ENCODE measurements around the gene GBX2. TPM values are rescaled to one million over a fixed set of nuclear protein-coding genes. Genes with fewer than 3 reads are reported as not detected.

The GBX2 gene
- total and polyA plus RNA-seq, 2 of the 8 experiments (the other 6 are each of a cell fraction or from before 2014, with no cell fraction given), result 0.38 to 0.89 TPM

DNA sequence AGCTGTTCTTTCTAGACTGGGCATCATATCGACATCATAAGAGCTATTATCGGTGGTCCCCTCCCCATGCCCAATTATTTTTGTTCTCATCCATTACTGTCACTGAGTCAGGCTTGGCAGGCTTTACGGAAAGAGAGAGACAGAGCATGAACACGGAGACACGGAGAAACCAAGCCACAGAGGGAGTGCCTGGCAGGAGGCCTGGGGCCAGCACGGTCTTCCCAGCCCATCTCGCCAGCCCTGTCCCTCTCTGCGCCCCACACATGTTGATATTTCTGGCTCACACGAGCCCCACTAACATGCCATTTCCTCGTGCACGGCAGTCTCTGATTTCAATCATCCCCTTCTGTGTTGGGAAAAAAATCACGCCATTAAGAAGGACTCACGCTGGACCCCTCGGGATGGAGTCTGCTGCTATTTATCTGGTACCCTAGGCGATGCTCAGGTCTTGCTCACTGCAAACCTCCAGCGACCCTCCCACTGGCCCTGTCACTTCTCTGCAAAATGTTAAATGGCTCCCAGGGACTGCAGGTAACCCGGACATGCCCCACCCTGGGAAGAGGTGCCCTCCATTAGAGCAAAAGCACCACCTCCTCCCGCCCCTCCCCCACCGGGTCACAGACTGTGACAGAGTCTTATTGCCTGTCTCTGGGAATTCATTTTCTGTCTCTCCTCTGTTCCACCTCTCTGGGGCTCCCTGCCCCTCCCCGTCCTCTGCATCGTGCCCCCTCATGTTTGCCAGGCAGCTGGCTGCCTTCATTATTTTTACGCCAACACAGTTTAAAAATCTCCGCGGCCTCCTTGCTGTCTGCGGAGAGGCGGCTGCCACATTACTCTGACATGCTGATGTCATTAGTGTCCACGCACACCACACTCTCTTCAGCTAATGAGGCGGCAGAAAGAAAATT, 40.1 kb upstream of the GBX2 start (continued):
- TF ChIP-seq, protein P1, sequence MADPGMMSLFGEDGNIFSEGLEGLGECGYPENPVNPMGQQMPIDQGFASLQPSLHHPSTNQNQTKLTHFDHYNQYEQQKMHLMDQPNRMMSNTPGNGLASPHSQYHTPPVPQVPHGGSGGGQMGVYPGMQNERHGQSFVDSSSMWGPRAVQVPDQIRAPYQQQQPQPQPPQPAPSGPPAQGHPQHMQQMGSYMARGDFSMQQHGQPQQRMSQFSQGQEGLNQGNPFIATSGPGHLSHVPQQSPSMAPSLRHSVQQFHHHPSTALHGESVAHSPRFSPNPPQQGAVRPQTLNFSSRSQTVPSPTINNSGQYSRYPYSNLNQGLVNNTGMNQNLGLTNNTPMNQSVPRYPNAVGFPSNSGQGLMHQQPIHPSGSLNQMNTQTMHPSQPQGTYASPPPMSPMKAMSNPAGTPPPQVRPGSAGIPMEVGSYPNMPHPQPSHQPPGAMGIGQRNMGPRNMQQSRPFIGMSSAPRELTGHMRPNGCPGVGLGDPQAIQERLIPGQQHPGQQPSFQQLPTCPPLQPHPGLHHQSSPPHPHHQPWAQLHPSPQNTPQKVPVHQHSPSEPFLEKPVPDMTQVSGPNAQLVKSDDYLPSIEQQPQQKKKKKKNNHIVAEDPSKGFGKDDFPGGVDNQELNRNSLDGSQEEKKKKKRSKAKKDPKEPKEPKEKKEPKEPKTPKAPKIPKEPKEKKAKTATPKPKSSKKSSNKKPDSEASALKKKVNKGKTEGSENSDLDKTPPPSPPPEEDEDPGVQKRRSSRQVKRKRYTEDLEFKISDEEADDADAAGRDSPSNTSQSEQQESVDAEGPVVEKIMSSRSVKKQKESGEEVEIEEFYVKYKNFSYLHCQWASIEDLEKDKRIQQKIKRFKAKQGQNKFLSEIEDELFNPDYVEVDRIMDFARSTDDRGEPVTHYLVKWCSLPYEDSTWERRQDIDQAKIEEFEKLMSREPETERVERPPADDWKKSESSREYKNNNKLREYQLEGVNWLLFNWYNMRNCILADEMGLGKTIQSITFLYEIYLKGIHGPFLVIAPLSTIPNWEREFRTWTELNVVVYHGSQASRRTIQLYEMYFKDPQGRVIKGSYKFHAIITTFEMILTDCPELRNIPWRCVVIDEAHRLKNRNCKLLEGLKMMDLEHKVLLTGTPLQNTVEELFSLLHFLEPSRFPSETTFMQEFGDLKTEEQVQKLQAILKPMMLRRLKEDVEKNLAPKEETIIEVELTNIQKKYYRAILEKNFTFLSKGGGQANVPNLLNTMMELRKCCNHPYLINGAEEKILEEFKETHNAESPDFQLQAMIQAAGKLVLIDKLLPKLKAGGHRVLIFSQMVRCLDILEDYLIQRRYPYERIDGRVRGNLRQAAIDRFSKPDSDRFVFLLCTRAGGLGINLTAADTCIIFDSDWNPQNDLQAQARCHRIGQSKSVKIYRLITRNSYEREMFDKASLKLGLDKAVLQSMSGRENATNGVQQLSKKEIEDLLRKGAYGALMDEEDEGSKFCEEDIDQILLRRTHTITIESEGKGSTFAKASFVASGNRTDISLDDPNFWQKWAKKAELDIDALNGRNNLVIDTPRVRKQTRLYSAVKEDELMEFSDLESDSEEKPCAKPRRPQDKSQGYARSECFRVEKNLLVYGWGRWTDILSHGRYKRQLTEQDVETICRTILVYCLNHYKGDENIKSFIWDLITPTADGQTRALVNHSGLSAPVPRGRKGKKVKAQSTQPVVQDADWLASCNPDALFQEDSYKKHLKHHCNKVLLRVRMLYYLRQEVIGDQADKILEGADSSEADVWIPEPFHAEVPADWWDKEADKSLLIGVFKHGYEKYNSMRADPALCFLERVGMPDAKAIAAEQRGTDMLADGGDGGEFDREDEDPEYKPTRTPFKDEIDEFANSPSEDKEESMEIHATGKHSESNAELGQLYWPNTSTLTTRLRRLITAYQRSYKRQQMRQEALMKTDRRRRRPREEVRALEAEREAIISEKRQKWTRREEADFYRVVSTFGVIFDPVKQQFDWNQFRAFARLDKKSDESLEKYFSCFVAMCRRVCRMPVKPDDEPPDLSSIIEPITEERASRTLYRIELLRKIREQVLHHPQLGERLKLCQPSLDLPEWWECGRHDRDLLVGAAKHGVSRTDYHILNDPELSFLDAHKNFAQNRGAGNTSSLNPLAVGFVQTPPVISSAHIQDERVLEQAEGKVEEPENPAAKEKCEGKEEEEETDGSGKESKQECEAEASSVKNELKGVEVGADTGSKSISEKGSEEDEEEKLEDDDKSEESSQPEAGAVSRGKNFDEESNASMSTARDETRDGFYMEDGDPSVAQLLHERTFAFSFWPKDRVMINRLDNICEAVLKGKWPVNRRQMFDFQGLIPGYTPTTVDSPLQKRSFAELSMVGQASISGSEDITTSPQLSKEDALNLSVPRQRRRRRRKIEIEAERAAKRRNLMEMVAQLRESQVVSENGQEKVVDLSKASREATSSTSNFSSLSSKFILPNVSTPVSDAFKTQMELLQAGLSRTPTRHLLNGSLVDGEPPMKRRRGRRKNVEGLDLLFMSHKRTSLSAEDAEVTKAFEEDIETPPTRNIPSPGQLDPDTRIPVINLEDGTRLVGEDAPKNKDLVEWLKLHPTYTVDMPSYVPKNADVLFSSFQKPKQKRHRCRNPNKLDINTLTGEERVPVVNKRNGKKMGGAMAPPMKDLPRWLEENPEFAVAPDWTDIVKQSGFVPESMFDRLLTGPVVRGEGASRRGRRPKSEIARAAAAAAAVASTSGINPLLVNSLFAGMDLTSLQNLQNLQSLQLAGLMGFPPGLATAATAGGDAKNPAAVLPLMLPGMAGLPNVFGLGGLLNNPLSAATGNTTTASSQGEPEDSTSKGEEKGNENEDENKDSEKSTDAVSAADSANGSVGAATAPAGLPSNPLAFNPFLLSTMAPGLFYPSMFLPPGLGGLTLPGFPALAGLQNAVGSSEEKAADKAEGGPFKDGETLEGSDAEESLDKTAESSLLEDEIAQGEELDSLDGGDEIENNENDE (IDR thresholded peaks at IDR 0.05; ENCODE audit: insufficient replicate concordance, low read length), result no peak
- no peak for TF ChIP-seq POLR2A (IDR thresholded peaks at IDR 0.05; ENCODE audit: control extremely low read depth in 1 of 2, low read depth in 2 of 2, low read length in 2 of 2)
- TF ChIP-seq RBBP5 (IDR thresholded peaks at IDR 0.05; ENCODE audit: borderline replicate concordance, low read depth, low read length), result no peak
- no peak for TF ChIP-seq BRCA1 (IDR thresholded peaks at IDR 0.05; ENCODE audit: low read depth, low read length)

Data from H1 (cell line).